K562 (cell line): Measurements from ENCODE around the gene NCOR2. TPM values are rescaled to one million over a fixed set of nuclear protein-coding genes. Genes with fewer than 3 reads are reported as not detected.

Experiments used
- ATAC-seq: fragments of 200-7000 bp; cut with Tn5 transposase; 3 replicates; pipeline ENCODE4 v1.9.1; 2020; ENCODE audit warnings: moderate library complexity
- BruUV-seq: library from RNA; stranded (reverse); fragments of 400-500 nt; replicated peaks from 2 replicates; lab custom pipeline; 2021; lab: Mats Ljungman, UMichigan
- CTCF ChIA-PET: fragments of 300-600 bp; formaldehyde crosslinking; extraction: SDS; loops from one replicate; lab custom pipeline; 2021; ENCODE audit warnings: low intra/inter-chr PET ratio; lab: Yijun Ruan, JAX
- POLR2A ChIA-PET: fragments of 300-600, 350-650 bp; sonication (Branson Sonifier 250); formaldehyde crosslinking; extraction: SDS; loops from one replicate; lab custom pipeline; 2021; ENCODE audit warnings: antibody characterized with exemption, inconsistent platforms; lab: Yijun Ruan, JAX
- DNase-seq, 4 experiments: peaks; one replicate each; pipeline versions ENCODE4 v3.0.0 to v3.0.0-alpha.2; 2011 to 2018; ENCODE audit warnings: low spot score in 3 of 4, mixed read lengths in 3 of 4; ENCODE audit errors: extremely low read depth in 1 of 4
- FAIRE-seq: peaks from 2 replicates; lab custom pipeline; 2011; peaks lifted over from hg19 to GRCh38; lab: Jason Lieb, UNC
- H2AFZ ChIP-seq: 2 replicates; pipeline ENCODE4 v1.6.0; 2011; ENCODE audit warnings: low read depth, low read length, control low read depth, inconsistent platforms
- H3K27ac ChIP-seq: fragments of 200-600 bp; 3 replicates; pipeline ENCODE4 v1.8.0; 2011; ENCODE audit warnings: low read depth, mild to moderate bottlenecking, control low read depth, inconsistent platforms, low read length, moderate library complexity, mixed read lengths; ENCODE audit errors: extremely low read depth
- H3K27me3 ChIP-seq, 2 experiments: fragments of 300-600 bp in 1 of 2; 2 replicates in 1 of 2; 3 replicates in 1 of 2; pipeline versions ENCODE4 v1.6.0 to v1.8.0; 2011; ENCODE audit warnings: inconsistent platforms in 2 of 2, low read length in 2 of 2, mild to moderate bottlenecking in 1 of 2, mixed read lengths in 1 of 2, moderate library complexity in 1 of 2; ENCODE audit not compliant: control insufficient read depth in 2 of 2, insufficient read depth in 2 of 2
- H3K36me3 ChIP-seq: fragments of 300-600 bp; 3 replicates; pipeline ENCODE4 v1.8.0; 2011; ENCODE audit warnings: mild to moderate bottlenecking, low read length, inconsistent platforms; ENCODE audit not compliant: control insufficient read depth, insufficient read depth
- H3K4me1 ChIP-seq, 2 experiments: fragments of 200-600 bp in 1 of 2; replicated peaks in 1 of 2; 2 replicates in 1 of 2; 3 replicates in 1 of 2; pipeline versions ENCODE4 v1.5.1 to v1.8.0; 2011; ENCODE audit warnings: inconsistent platforms in 2 of 2, low read length in 2 of 2, mild to moderate bottlenecking in 1 of 2, mixed read lengths in 1 of 2, moderate library complexity in 1 of 2; ENCODE audit not compliant: control insufficient read depth in 2 of 2, insufficient read depth in 2 of 2
- H3K4me2 ChIP-seq: 2 replicates; pipeline ENCODE4 v1.6.1; 2011; ENCODE audit warnings: low read length, control low read depth, inconsistent platforms, mixed read lengths; ENCODE audit not compliant: insufficient read depth
- H3K4me3 ChIP-seq: fragments of 200-600 bp; sonication (generic), shearing (Covaris generic); 2 replicates; pipeline ENCODE4 v1.5.1; 2016; ENCODE audit warnings: control low read depth, inconsistent platforms
- H3K79me2 ChIP-seq: fragments of 200-600 bp; 3 replicates; pipeline ENCODE4 v1.8.0; 2011; ENCODE audit warnings: low read length, inconsistent platforms; ENCODE audit not compliant: control insufficient read depth, insufficient read depth
- H3K9ac ChIP-seq, 2 experiments: 2 replicates each; pipeline versions ENCODE4 v1.6.0 to v1.6.1; 2011; ENCODE audit warnings: low read depth in 2 of 2, low read length in 2 of 2, control low read depth in 1 of 2, inconsistent platforms in 1 of 2, mild to moderate bottlenecking in 1 of 2, mixed read lengths in 1 of 2; ENCODE audit not compliant: insufficient read depth in 1 of 2
- H3K9me1 ChIP-seq: one replicate; pipeline ENCODE4 v1.6.0; 2011; ENCODE audit warnings: inconsistent platforms, mild to moderate bottlenecking, low read length, moderate library complexity; ENCODE audit not compliant: control insufficient read depth, insufficient read depth
- H3K9me3 ChIP-seq: replicated peaks from 2 replicates; pipeline ENCODE4 v1.5.1; 2011; ENCODE audit warnings: low read depth, low read length, inconsistent platforms; ENCODE audit not compliant: control insufficient read depth, insufficient read depth
- H4K20me1 ChIP-seq: replicated peaks from 2 replicates; pipeline ENCODE4 v1.6.1; 2011; ENCODE audit warnings: low read length, inconsistent platforms, mixed read lengths; ENCODE audit not compliant: control insufficient read depth, insufficient read depth
- ARNT ChIP-seq, 2 experiments: fragments of 450-650 bp; IDR thresholded peaks; 2 replicates each; pipeline ENCODE4 v1.6.1; 2016; ENCODE audit warnings: mild to moderate bottlenecking in 1 of 2
- BCOR ChIP-seq: fragments of 450-650 bp; IDR thresholded peaks from 2 replicates; pipeline ENCODE4 v1.6.1; 2016
- FOXO4 ChIP-seq: fragments of 450-650 bp; formaldehyde crosslinking; IDR thresholded peaks from 2 replicates; pipeline ENCODE4 v1.4.0; 2020; ENCODE audit warnings: mild to moderate bottlenecking, moderate library complexity
- GMEB1 ChIP-seq: fragments of 250-450 bp; sonication (Bioruptor Pico); IDR thresholded peaks from 2 replicates; pipeline ENCODE4 v1.4.0; 2020; ENCODE audit warnings: mild to moderate bottlenecking
- JUN ChIP-seq, 2 experiments: sonication (generic) in 1 of 2; formaldehyde crosslinking in 1 of 2; IDR thresholded peaks; 2 replicates each; pipeline versions ENCODE4 v1.6.1 to v1.8.0; 2012 to 2022; ENCODE audit warnings: borderline replicate concordance in 2 of 2, mild to moderate bottlenecking in 2 of 2, improper control_type of control experiment in 1 of 2, low read depth in 1 of 2, low read length in 1 of 2, missing genetic modification reagents in 1 of 2
- PBX2 ChIP-seq, 2 experiments: IDR thresholded peaks in 1 of 2; conservative IDR thresholded peaks in 1 of 2; 2 replicates each; pipeline ENCODE4 v1.6.1; 2016; ENCODE audit warnings: low read depth in 2 of 2, mild to moderate bottlenecking in 1 of 2, missing compliant biosample characterization in 1 of 2, missing genetic modification characterization in 1 of 2, moderate library complexity in 1 of 2
- RAD51 ChIP-seq: fragments of 450-650 bp; IDR thresholded peaks from 2 replicates; pipeline ENCODE4 v1.7.1; 2016; ENCODE audit warnings: low read depth, mild to moderate bottlenecking, borderline replicate concordance
- SIX5 ChIP-seq, 2 experiments: IDR thresholded peaks; 2 replicates each; pipeline ENCODE4 v1.6.1; 2011; ENCODE audit warnings: low read length in 2 of 2, borderline replicate concordance in 1 of 2, low read depth in 1 of 2, mild to moderate bottlenecking in 1 of 2, moderate library complexity in 1 of 2; ENCODE audit not compliant: insufficient read depth in 1 of 2
- SMAD2 ChIP-seq: fragments of 150-350 bp; IDR thresholded peaks from 2 replicates; pipeline ENCODE4 v1.6.1; 2014; ENCODE audit warnings: low read depth, mild to moderate bottlenecking, low read length
- ZBTB1 ChIP-seq: sonication (generic); formaldehyde crosslinking; IDR thresholded peaks from 2 replicates; pipeline ENCODE4 v1.8.1; 2023; ENCODE audit warnings: missing genetic modification reagents, low read depth, mild to moderate bottlenecking, borderline replicate concordance
- ZFP36 ChIP-seq: fragments of 150-350 bp; IDR thresholded peaks from 2 replicates; pipeline ENCODE4 v1.6.1; 2018; ENCODE audit warnings: low read length, low read depth; ENCODE audit not compliant: partially characterized antibody
- ZNF449 ChIP-seq: fragments of 250-450 bp; sonication (Bioruptor Pico); IDR thresholded peaks from 2 replicates; pipeline ENCODE4 v1.8.0; 2022; ENCODE audit warnings: moderate library complexity, mild to moderate bottlenecking, inconsistent platforms
- ZNF584 ChIP-seq: fragments of 200-800 bp; sonication (Bioruptor generic); IDR thresholded peaks from 2 replicates; pipeline ENCODE4 v1.6.1; 2016; ENCODE audit warnings: low read depth, mild to moderate bottlenecking, missing genetic modification characterization, missing compliant biosample characterization
- WGBS: fragments of 100-300 bp; shearing (Covaris generic); methylation state at CpG from one replicate; pipeline ENCODE4 v1.1.6; 2016; ENCODE audit warnings: low coverage, mixed read lengths; ENCODE audit not compliant: insufficient coverage; ENCODE audit errors: missing lambda C conversion rate; 5-methylcytosine and 5-hydroxymethylcytosine counted together
- in situ Hi-C: fragments of 300-500 bp; cut with MboI; formaldehyde crosslinking; loops from 4 replicates; pipeline ENCODE4 v1.15.0; 2018; ENCODE audit warnings: inconsistent platforms, mixed read lengths
- intact Hi-C: fragments of 100-400 bp; cut with micrococcal nuclease; formaldehyde crosslinking; loops from 2 replicates; pipeline ENCODE4 v1.14.2; 2022
- polyA plus RNA-seq, 8 experiments: library from polyadenylated mRNA; depleted of rRNA in 4 of 8; stranded (reverse) in 5 of 8; unstranded in 3 of 8; fragments of >200 nt; fragmentation: Nextera tagmentation in 2 of 8; fragmentation: Illumina TruSeq in 1 of 8; extraction: Ambion mirVana in 2 of 8; extraction: Trizol in 1 of 8; gene quantifications; 2 replicates each; pipeline versions ENCODE4 v1.2.1 to v1.2.3, GENCODE V29; 2011 to 2014; ENCODE audit warnings: inconsistent platforms in 1 of 8, missing spikeins in 1 of 8
- total RNA-seq, 7 experiments: library from RNA; depleted of rRNA in 6 of 7; stranded (reverse); fragments of >200 nt in 6 of 7; fragmentation: Illumina TruSeq in 2 of 7; extraction: Trizol in 2 of 7; gene quantifications; 2 replicates each; pipeline versions ENCODE4 v1.2.1 to v1.2.3, GENCODE V29; 2011 to 2021; ENCODE audit warnings: low replicate concordance in 1 of 7

The NCOR2 gene
- total and polyA plus RNA-seq, 9 of the 15 experiments (the other 6 are each of a cell fraction or from before 2014, with no cell fraction given): 0.18 to 126 (median 8.4) TPM

GRCh38 chr12:124554429-124555029 lies 12.9 kb downstream of the NCOR2 start:
- ATAC-seq: no peak
- no peaks in the 10 kb centered on the region for H3K27me3 ChIP-seq
- H3K9ac ChIP-seq: peak overlapping the region in 1 of 2 experiments; percentile 61; a peak in 2 of 4 replicates
- H3K9me3 ChIP-seq: no peaks in the 10 kb centered on the region
- DNase-seq: no peak
- peaks cover 44% of the 10 kb centered on the region for H4K20me1 ChIP-seq
- H3K4me2 ChIP-seq: no peak overlapping the region
- no peak overlapping the region for H3K27ac ChIP-seq
- no peaks in the 10 kb centered on the region for H3K9me1 ChIP-seq
- intact Hi-C loops: loop anchor here (5.0 kb wide), 1 partner anchor 47 kb away; no protein-coding TSS in a partner anchor
- peaks cover 33 to 81% of the 10 kb centered on the region in 2 experiments for H3K4me1 ChIP-seq
- no TSS peak for BruUV-seq
- no peak overlapping the region for H2AFZ ChIP-seq
- peaks cover 98% of the 10 kb centered on the region for H3K79me2 ChIP-seq
- H3K36me3 ChIP-seq: peaks cover 3% of the 10 kb centered on the region; the same call in 1 of the 3 replicates
- H3K4me3 ChIP-seq: no peak overlapping the region
- FAIRE-seq: no peak
- ChIA-PET CTCF (no interaction called here), POLR2A (interaction anchor here (0.6 to 1.6 kb wide), 2 partner anchors 8 to 120 kb away, joined by 3 to 5 read pairs; no protein-coding TSS in a partner anchor)
- in situ Hi-C loops: no loop called here
- WGBS: 79% methylated on average over 20 of the region's 26 CpGs
- no peak for TF ChIP-seq ZNF449
- TF ChIP-seq ARNT (IDR thresholded peaks at IDR 0.05): no peak
- TF ChIP-seq ZFP36: peak; percentile 80
- TF ChIP-seq PBX2 (CRISPR knock-in tag; IDR thresholded peaks at IDR 0.05; ENCODE audit: low read depth): no peak
- TF ChIP-seq PBX2 (tag; conservative IDR thresholded peaks at IDR 0.05; ENCODE audit: low read depth): no peak
- no peak for TF ChIP-seq SMAD2
- no peak for TF ChIP-seq SIX5 (IDR thresholded peaks at IDR 0.05; ENCODE audit: borderline replicate concordance in 1 of 2, insufficient read depth in 1 of 2, low read depth in 1 of 2, low read length in 2 of 2)
- no peak for TF ChIP-seq ZBTB1
- no peak for TF ChIP-seq RAD51
- TF ChIP-seq BCOR: peak; percentile 84
- TF ChIP-seq JUN (IDR thresholded peaks at IDR 0.05; ENCODE audit: borderline replicate concordance, low read depth, low read length): no peak
- TF ChIP-seq JUN (CRISPR knock-in tag; IDR thresholded peaks at IDR 0.05; ENCODE audit: borderline replicate concordance): no peak
- no peak for TF ChIP-seq FOXO4 (CRISPR knock-in tag)
- no peak for TF ChIP-seq ZNF584 (CRISPR knock-in tag)
- no peak for TF ChIP-seq GMEB1 (CRISPR knock-in tag)
